GM10266 (cell line): ENCODE results near the gene SANBR.

Source experiments
- DNase-seq: peaks from one replicate; pipeline ENCODE4 v3.0.0; 2012; ENCODE audit errors: extremely low spot score
- TF ChIP-seq, protein P1 (sequence below): IDR thresholded peaks from 2 replicates; pipeline ENCODE4 v1.5.1; 2012; ENCODE audit warnings: mild to moderate bottlenecking, low read depth; ENCODE audit not compliant: control insufficient read depth, insufficient read depth; ENCODE audit errors: missing control alignments

SANBR gene

GRCh38 chr2:61114147-61114546 is 48.5 kb downstream of the SANBR start:
- TF ChIP-seq, protein P1, sequence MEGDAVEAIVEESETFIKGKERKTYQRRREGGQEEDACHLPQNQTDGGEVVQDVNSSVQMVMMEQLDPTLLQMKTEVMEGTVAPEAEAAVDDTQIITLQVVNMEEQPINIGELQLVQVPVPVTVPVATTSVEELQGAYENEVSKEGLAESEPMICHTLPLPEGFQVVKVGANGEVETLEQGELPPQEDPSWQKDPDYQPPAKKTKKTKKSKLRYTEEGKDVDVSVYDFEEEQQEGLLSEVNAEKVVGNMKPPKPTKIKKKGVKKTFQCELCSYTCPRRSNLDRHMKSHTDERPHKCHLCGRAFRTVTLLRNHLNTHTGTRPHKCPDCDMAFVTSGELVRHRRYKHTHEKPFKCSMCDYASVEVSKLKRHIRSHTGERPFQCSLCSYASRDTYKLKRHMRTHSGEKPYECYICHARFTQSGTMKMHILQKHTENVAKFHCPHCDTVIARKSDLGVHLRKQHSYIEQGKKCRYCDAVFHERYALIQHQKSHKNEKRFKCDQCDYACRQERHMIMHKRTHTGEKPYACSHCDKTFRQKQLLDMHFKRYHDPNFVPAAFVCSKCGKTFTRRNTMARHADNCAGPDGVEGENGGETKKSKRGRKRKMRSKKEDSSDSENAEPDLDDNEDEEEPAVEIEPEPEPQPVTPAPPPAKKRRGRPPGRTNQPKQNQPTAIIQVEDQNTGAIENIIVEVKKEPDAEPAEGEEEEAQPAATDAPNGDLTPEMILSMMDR: no peak
- DNase-seq: no peak
